GM12872 (cell line): Measurements from ENCODE around the gene WDR91.

Source experiments
- TF ChIP-seq, protein P1 (sequence below): IDR thresholded peaks from 3 replicates; pipeline ENCODE4 v1.5.1; 2011; ENCODE audit warnings: low read depth, mild to moderate bottlenecking, low read length, moderate library complexity; ENCODE audit not compliant: insufficient read depth

The WDR91 gene

DNA sequence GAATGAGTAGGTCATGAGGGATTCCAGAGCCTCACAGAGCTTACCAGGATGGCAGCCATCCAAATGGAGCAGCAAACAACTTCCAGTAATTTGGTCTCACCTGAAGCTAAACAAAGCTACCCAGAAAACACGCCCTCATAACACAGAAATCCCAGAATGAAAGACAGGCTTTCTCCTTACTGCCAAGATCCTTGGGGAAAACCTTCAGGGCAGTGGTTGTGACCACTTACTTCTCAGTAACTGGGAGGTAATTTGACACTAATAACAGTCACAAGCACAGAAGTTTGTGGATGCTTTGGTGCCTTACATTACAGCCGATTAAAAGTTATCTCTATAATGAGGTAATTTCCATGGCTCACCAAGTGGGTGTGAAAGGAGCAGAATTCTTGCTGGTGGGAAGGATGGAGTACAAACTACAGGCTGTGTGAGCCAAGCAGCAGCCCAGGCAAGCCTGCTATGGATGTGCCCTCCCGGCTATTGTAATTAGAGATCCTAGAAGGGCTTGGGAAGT, 10.4 kb downstream of the WDR91 start:
- TF ChIP-seq, protein P1, sequence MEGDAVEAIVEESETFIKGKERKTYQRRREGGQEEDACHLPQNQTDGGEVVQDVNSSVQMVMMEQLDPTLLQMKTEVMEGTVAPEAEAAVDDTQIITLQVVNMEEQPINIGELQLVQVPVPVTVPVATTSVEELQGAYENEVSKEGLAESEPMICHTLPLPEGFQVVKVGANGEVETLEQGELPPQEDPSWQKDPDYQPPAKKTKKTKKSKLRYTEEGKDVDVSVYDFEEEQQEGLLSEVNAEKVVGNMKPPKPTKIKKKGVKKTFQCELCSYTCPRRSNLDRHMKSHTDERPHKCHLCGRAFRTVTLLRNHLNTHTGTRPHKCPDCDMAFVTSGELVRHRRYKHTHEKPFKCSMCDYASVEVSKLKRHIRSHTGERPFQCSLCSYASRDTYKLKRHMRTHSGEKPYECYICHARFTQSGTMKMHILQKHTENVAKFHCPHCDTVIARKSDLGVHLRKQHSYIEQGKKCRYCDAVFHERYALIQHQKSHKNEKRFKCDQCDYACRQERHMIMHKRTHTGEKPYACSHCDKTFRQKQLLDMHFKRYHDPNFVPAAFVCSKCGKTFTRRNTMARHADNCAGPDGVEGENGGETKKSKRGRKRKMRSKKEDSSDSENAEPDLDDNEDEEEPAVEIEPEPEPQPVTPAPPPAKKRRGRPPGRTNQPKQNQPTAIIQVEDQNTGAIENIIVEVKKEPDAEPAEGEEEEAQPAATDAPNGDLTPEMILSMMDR, result no peak

DNA sequence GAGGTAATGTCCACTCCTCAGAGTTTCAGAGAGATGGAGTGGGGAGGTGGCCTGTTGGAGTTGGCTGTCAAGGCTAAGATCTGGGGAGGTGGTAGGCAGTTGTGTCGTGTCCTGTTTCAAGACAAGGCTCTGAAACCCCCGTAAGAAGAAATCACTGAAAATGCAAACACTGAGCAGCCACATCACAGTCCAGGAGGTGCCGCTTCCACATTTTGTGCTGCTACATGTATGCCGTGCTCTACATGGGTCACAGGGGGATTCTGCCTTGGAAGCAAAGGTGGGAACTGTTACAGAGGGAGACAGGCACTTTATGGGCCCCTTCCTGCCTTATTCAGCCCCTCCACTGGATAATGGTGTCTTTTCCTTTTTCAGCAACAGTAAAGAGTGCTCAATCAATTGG, 11.9 kb downstream of the WDR91 start:
- TF ChIP-seq, protein P1, result no peak

DNA sequence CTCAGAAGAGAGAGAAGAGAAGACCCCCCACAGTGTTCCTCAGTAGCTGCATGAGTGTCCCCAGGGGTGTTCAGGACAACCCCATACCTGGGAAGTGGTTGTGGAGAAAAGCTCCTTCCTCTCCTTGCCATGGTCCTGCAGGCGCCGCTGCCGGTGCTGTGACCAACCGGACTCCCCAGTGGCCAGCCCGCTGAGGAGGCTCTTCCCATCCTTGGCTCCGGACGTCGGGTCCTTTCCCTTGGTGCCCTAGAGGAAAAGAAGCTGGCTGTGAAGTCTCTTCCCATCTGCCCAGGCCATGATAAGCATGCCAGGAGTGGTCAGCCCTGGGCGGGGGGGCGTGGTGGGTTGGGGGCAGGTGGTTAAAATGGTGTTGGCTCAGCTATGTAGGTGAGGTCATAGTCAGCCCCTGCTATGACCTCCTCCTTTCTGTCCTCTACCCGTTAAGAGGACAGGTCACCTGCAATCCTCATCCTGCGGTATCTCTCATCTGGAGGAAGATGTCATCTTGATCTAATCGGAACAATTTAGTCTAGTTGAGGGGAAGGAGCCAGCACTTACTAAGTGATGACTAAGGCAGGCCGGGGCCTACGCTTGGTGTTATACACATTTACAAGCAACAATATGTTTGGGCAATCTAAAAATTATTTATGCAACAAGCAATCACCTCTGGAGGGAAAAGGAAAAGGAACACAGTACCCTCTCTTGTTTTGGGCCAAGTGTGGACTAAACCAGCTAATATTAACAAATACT, 13.2 kb downstream of the WDR91 start:
- TF ChIP-seq, protein P1, result no peak

DNA sequence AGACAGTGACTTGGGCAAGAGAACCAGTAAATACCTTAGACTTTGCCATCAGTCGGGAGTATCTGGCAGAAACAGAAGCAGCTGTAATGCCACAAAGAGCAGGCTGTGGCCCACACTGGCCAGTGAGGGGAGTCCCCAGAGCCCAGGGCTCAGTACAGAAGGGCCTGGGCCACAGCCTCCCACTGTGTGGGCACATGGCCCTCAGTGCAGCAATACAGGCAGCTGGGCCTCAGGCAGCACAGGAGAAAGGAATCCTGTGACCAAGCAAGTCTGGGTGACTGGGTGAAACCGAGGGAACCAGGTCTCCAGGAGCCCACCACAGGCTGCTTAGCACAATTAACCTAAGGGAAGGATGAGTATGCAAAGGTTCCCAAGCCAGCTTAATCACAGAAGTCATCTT, 14.0 kb downstream of the WDR91 start:
- TF ChIP-seq, protein P1, result no peak

DNA sequence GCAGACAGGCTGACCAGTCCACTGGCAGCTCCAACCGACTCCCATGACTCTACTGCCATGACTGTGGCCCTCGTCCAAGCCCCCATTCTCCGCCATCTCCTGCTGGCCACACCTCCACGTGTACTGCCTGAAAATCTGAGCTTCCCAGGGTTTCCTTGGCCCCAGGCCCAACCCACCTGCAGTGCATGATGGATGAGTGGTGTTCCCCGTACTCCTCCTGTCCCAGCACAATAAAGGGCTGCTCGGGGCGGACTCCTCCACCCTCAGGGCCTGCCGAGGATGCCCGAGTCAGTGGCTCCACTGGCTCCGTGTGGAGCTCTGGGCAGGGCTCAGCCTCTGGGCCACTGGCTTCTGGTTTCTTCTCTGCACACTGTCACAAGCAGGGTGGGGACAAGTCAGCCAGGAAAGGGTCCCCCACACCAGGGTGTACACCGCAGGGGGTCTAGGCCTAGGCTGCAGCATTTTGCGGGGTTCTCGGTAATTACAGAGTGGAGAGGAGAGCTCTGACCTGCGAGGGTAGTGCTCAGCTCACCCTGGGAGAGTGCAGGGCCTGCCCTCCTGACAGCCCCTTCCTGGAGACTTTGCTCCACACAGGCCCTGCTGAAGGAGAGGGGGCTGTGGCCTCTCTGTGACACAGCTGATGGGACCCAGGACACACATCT, 15.2 kb downstream of the WDR91 start:
- TF ChIP-seq, protein P1, result no peak

- TF ChIP-seq, protein P1, result no peak
These were observed 16.2 kb downstream of the WDR91 start for GRCh38 chr7:135195156-135195555.

GRCh38 chr7:135194494-135195095, 16.7 kb downstream of the WDR91 start:
- TF ChIP-seq, protein P1, result no peak
